K562 (cell line): ENCODE measurements around the gene CLDN20. TPM values are rescaled to one million over a fixed set of nuclear protein-coding genes. Genes with fewer than 3 reads are reported as not detected.
A peak's percentile ranks its signal among the peaks of the same experiment; 100 is the strongest.

ENCODE experiments used
- ATAC-seq: fragments of 200-7000 bp; cut with Tn5 transposase; 3 replicates; pipeline ENCODE4 v1.9.1; 2020; ENCODE audit warnings: moderate library complexity
- BruUV-seq: library from RNA; stranded (reverse); fragments of 400-500 nt; replicated peaks from 2 replicates; lab custom pipeline; 2021; lab: Mats Ljungman, UMichigan
- CTCF ChIA-PET: fragments of 300-600 bp; formaldehyde crosslinking; extraction: SDS; loops from one replicate; lab custom pipeline; 2021; ENCODE audit warnings: low intra/inter-chr PET ratio; lab: Yijun Ruan, JAX
- POLR2A ChIA-PET: fragments of 300-600, 350-650 bp; sonication (Branson Sonifier 250); formaldehyde crosslinking; extraction: SDS; loops from one replicate; lab custom pipeline; 2021; ENCODE audit warnings: antibody characterized with exemption, inconsistent platforms; lab: Yijun Ruan, JAX
- DNase-seq, 4 experiments: peaks; one replicate each; pipeline versions ENCODE4 v3.0.0 to v3.0.0-alpha.2; 2011 to 2018; ENCODE audit warnings: low spot score in 3 of 4, mixed read lengths in 3 of 4; ENCODE audit errors: extremely low read depth in 1 of 4
- FAIRE-seq: peaks from 2 replicates; lab custom pipeline; 2011; peaks lifted over from hg19 to GRCh38; lab: Jason Lieb, UNC
- H2AFZ ChIP-seq: 2 replicates; pipeline ENCODE4 v1.6.0; 2011; ENCODE audit warnings: low read depth, low read length, control low read depth, inconsistent platforms
- H3K27ac ChIP-seq: fragments of 200-600 bp; 3 replicates; pipeline ENCODE4 v1.8.0; 2011; ENCODE audit warnings: low read depth, mild to moderate bottlenecking, control low read depth, inconsistent platforms, low read length, moderate library complexity, mixed read lengths; ENCODE audit errors: extremely low read depth
- H3K27me3 ChIP-seq, 2 experiments: fragments of 300-600 bp in 1 of 2; 2 replicates in 1 of 2; 3 replicates in 1 of 2; pipeline versions ENCODE4 v1.6.0 to v1.8.0; 2011; ENCODE audit warnings: inconsistent platforms in 2 of 2, low read length in 2 of 2, mild to moderate bottlenecking in 1 of 2, mixed read lengths in 1 of 2, moderate library complexity in 1 of 2; ENCODE audit not compliant: control insufficient read depth in 2 of 2, insufficient read depth in 2 of 2
- H3K36me3 ChIP-seq: fragments of 300-600 bp; 3 replicates; pipeline ENCODE4 v1.8.0; 2011; ENCODE audit warnings: mild to moderate bottlenecking, low read length, inconsistent platforms; ENCODE audit not compliant: control insufficient read depth, insufficient read depth
- H3K4me1 ChIP-seq, 2 experiments: fragments of 200-600 bp in 1 of 2; replicated peaks in 1 of 2; 2 replicates in 1 of 2; 3 replicates in 1 of 2; pipeline versions ENCODE4 v1.5.1 to v1.8.0; 2011; ENCODE audit warnings: inconsistent platforms in 2 of 2, low read length in 2 of 2, mild to moderate bottlenecking in 1 of 2, mixed read lengths in 1 of 2, moderate library complexity in 1 of 2; ENCODE audit not compliant: control insufficient read depth in 2 of 2, insufficient read depth in 2 of 2
- H3K4me2 ChIP-seq: 2 replicates; pipeline ENCODE4 v1.6.1; 2011; ENCODE audit warnings: low read length, control low read depth, inconsistent platforms, mixed read lengths; ENCODE audit not compliant: insufficient read depth
- H3K4me3 ChIP-seq: fragments of 200-600 bp; sonication (generic), shearing (Covaris generic); 2 replicates; pipeline ENCODE4 v1.5.1; 2016; ENCODE audit warnings: control low read depth, inconsistent platforms
- H3K79me2 ChIP-seq: fragments of 200-600 bp; 3 replicates; pipeline ENCODE4 v1.8.0; 2011; ENCODE audit warnings: low read length, inconsistent platforms; ENCODE audit not compliant: control insufficient read depth, insufficient read depth
- H3K9ac ChIP-seq, 2 experiments: 2 replicates each; pipeline versions ENCODE4 v1.6.0 to v1.6.1; 2011; ENCODE audit warnings: low read depth in 2 of 2, low read length in 2 of 2, control low read depth in 1 of 2, inconsistent platforms in 1 of 2, mild to moderate bottlenecking in 1 of 2, mixed read lengths in 1 of 2; ENCODE audit not compliant: insufficient read depth in 1 of 2
- H3K9me1 ChIP-seq: one replicate; pipeline ENCODE4 v1.6.0; 2011; ENCODE audit warnings: inconsistent platforms, mild to moderate bottlenecking, low read length, moderate library complexity; ENCODE audit not compliant: control insufficient read depth, insufficient read depth
- H3K9me3 ChIP-seq: replicated peaks from 2 replicates; pipeline ENCODE4 v1.5.1; 2011; ENCODE audit warnings: low read depth, low read length, inconsistent platforms; ENCODE audit not compliant: control insufficient read depth, insufficient read depth
- H4K20me1 ChIP-seq: replicated peaks from 2 replicates; pipeline ENCODE4 v1.6.1; 2011; ENCODE audit warnings: low read length, inconsistent platforms, mixed read lengths; ENCODE audit not compliant: control insufficient read depth, insufficient read depth
- ARHGAP35 ChIP-seq: fragments of 450-650 bp; IDR thresholded peaks from 2 replicates; pipeline ENCODE4 v1.6.1; 2018; ENCODE audit not compliant: partially characterized antibody
- BRD9 ChIP-seq: fragments of 450-650 bp; IDR thresholded peaks from 2 replicates; pipeline ENCODE4 v1.6.1; 2018; ENCODE audit warnings: low read depth; ENCODE audit not compliant: partially characterized antibody
- CBFA2T3 ChIP-seq: fragments of 450-650 bp; IDR thresholded peaks from 2 replicates; pipeline ENCODE4 v1.6.1; 2017
- CC2D1A ChIP-seq: fragments of 450-650 bp; IDR thresholded peaks from 2 replicates; pipeline ENCODE4 v1.6.1; 2017; ENCODE audit warnings: mild to moderate bottlenecking
- DACH1 ChIP-seq: fragments of 450-650 bp; IDR thresholded peaks from 2 replicates; pipeline ENCODE4 v1.6.1; 2018; ENCODE audit not compliant: partially characterized antibody
- DPF2 ChIP-seq: fragments of 450-650 bp; IDR thresholded peaks from 2 replicates; pipeline ENCODE4 v1.6.1; 2016
- FOXM1 ChIP-seq, 2 experiments: fragments of 450-650 bp in 1 of 2; sonication (generic) in 1 of 2; formaldehyde crosslinking in 1 of 2; IDR thresholded peaks; 2 replicates each; pipeline versions ENCODE4 v1.6.1 to v1.9.0; 2017 to 2022; ENCODE audit warnings: low read depth in 2 of 2, mild to moderate bottlenecking in 2 of 2, missing genetic modification reagents in 1 of 2, moderate library complexity in 1 of 2
- HDAC8 ChIP-seq: fragments of 450-650 bp; IDR thresholded peaks from 2 replicates; pipeline ENCODE4 v1.6.1; 2016; ENCODE audit warnings: mild to moderate bottlenecking, missing genetic modification characterization, moderate library complexity, missing compliant biosample characterization
- MAFF ChIP-seq: IDR thresholded peaks from 2 replicates; pipeline ENCODE4 v1.6.1; 2012; ENCODE audit warnings: low read length, improper control_type of control experiment
- MEF2A ChIP-seq: IDR thresholded peaks from 2 replicates; pipeline ENCODE4 v1.6.1; 2011; ENCODE audit warnings: low read depth, mild to moderate bottlenecking, low read length, moderate library complexity; ENCODE audit not compliant: control insufficient read depth
- MEIS2 ChIP-seq: fragments of 450-650 bp; IDR thresholded peaks from 2 replicates; pipeline ENCODE4 v1.6.1; 2014; ENCODE audit warnings: mild to moderate bottlenecking; ENCODE audit not compliant: partially characterized antibody
- MLLT1 ChIP-seq, 2 experiments: fragments of 450-650 bp; IDR thresholded peaks; 2 replicates each; pipeline ENCODE4 v1.6.1; 2016
- NR2C1 ChIP-seq, 2 experiments: fragments of 450-650 bp; IDR thresholded peaks; 2 replicates each; pipeline ENCODE4 v1.6.1; 2017; ENCODE audit warnings: mild to moderate bottlenecking in 2 of 2, antibody characterized with exemption in 1 of 2, inconsistent platforms in 1 of 2, missing compliant biosample characterization in 1 of 2, missing genetic modification characterization in 1 of 2
- POLR2H ChIP-seq: IDR thresholded peaks from 2 replicates; pipeline ENCODE4 v1.6.1; 2016; ENCODE audit warnings: missing genetic modification characterization, low read depth, mild to moderate bottlenecking, control low read depth, missing compliant biosample characterization, moderate library complexity
- SMARCA5 ChIP-seq: fragments of 450-650 bp; IDR thresholded peaks from 2 replicates; pipeline ENCODE4 v1.6.1; 2016
- TEAD1 ChIP-seq, 2 experiments: fragments of 450-650 bp in 1 of 2; sonication (generic) in 1 of 2; formaldehyde crosslinking; IDR thresholded peaks; 2 replicates each; pipeline versions ENCODE4 v1.4.0 to v1.8.0; 2020 to 2022; ENCODE audit warnings: mild to moderate bottlenecking in 2 of 2, missing genetic modification reagents in 1 of 2
- ZNF512 ChIP-seq: IDR thresholded peaks from 2 replicates; pipeline ENCODE4 v1.6.1; 2016; ENCODE audit warnings: missing genetic modification characterization, missing compliant biosample characterization
- WGBS: fragments of 100-300 bp; shearing (Covaris generic); methylation state at CpG from one replicate; pipeline ENCODE4 v1.1.6; 2016; ENCODE audit warnings: low coverage, mixed read lengths; ENCODE audit not compliant: insufficient coverage; ENCODE audit errors: missing lambda C conversion rate; 5-methylcytosine and 5-hydroxymethylcytosine counted together
- in situ Hi-C: fragments of 300-500 bp; cut with MboI; formaldehyde crosslinking; loops from 4 replicates; pipeline ENCODE4 v1.15.0; 2018; ENCODE audit warnings: inconsistent platforms, mixed read lengths
- intact Hi-C: fragments of 100-400 bp; cut with micrococcal nuclease; formaldehyde crosslinking; loops from 2 replicates; pipeline ENCODE4 v1.14.2; 2022
- polyA plus RNA-seq, 8 experiments: library from polyadenylated mRNA; depleted of rRNA in 4 of 8; stranded (reverse) in 5 of 8; unstranded in 3 of 8; fragments of >200 nt; fragmentation: Nextera tagmentation in 2 of 8; fragmentation: Illumina TruSeq in 1 of 8; extraction: Ambion mirVana in 2 of 8; extraction: Trizol in 1 of 8; gene quantifications; 2 replicates each; pipeline versions ENCODE4 v1.2.1 to v1.2.3, GENCODE V29; 2011 to 2014; ENCODE audit warnings: inconsistent platforms in 1 of 8, missing spikeins in 1 of 8
- total RNA-seq, 7 experiments: library from RNA; depleted of rRNA in 6 of 7; stranded (reverse); fragments of >200 nt in 6 of 7; fragmentation: Illumina TruSeq in 2 of 7; extraction: Trizol in 2 of 7; gene quantifications; 2 replicates each; pipeline versions ENCODE4 v1.2.1 to v1.2.3, GENCODE V29; 2011 to 2021; ENCODE audit warnings: low replicate concordance in 1 of 7

The CLDN20 gene
- total and polyA plus RNA-seq, 9 of the 15 experiments (the other 6 are each of a cell fraction or from before 2014, with no cell fraction given): not detected

- under 1% methylated on average over 20 of the region's 20 CpGs for WGBS
- in situ Hi-C loops (loop anchor here (25.0 kb wide), 1 partner anchor 1872 kb away; no protein-coding TSS in a partner anchor), intact Hi-C loops (loop anchor here (5.0 to 10.0 kb wide), 2 partner anchors 638 to 1370 kb away; no protein-coding TSS in a partner anchor)
- H3K4me2 ChIP-seq: peak overlapping the region; percentile 94
- peaks cover 23% of the 10 kb centered on the region for H3K79me2 ChIP-seq
- DNase-seq: peak; percentile 43 to 86 (median 56)
- H3K36me3 ChIP-seq: peaks cover 29% of the 10 kb centered on the region
- H4K20me1 ChIP-seq: no peaks in the 10 kb centered on the region
- ChIA-PET POLR2A (interaction anchor here (0.8 to 1.5 kb wide), 6 partner anchors 8 to 110 kb away, joined by 3 to 6 read pairs (median 4); no protein-coding TSS in a partner anchor), CTCF (no interaction called here)
- H3K9ac ChIP-seq: peak overlapping the region; percentile 75 to 88
- peak overlapping the region; percentile 94 for H3K27ac ChIP-seq
- H3K4me3 ChIP-seq: peak overlapping the region; percentile 88
- H3K9me3 ChIP-seq: no peaks in the 10 kb centered on the region
- peak overlapping the region; percentile 98 for H2AFZ ChIP-seq
- FAIRE-seq: no peak
- no peaks in the 10 kb centered on the region for H3K9me1 ChIP-seq
- H3K4me1 ChIP-seq: peaks cover 4 to 7% of the 10 kb centered on the region in 2 experiments; a peak in 3 of 5 replicates
- ATAC-seq: peak; percentile 64
- no peaks in the 10 kb centered on the region for H3K27me3 ChIP-seq
- TSS peak; percentile 98 for BruUV-seq
- TF ChIP-seq FOXM1 (IDR thresholded peaks at IDR 0.05; ENCODE audit: low read depth) (peak; percentile 78), FOXM1 (CRISPR knock-in tag; IDR thresholded peaks at IDR 0.05; ENCODE audit: low read depth) (0 out of 2 replicates have a peak, but pooled peaks have one; percentile 15), CBFA2T3 (peak; percentile 30), TEAD1 (CRISPR knock-in tag; IDR thresholded peaks at IDR 0.05) (peak; percentile 23 to 70; a peak in 2 of 4 replicates), BRD9 (peak; percentile 87), NR2C1 (IDR thresholded peaks at IDR 0.05) (peak; percentile 39; the same call in 1 of the 2 replicates), NR2C1 (tag; IDR thresholded peaks at IDR 0.05) (0 out of 2 replicates have a peak, but pooled peaks have one; percentile 30), MAFF (no peak), DACH1 (peak; percentile 66), DPF2 (peak; percentile 50; the same call in 1 of the 2 replicates), ARHGAP35 (no peak), MEIS2 (peak; percentile 56), POLR2H (tag) (peak; percentile 86), MLLT1 (IDR thresholded peaks at IDR 0.05) (0 out of 4 replicates have a peak, but pooled peaks of 1 of the 2 experiments have one; percentile 17), ZNF512 (tag) (peak; percentile 50; the same call in 1 of the 2 replicates), CC2D1A (peak; percentile 84), MEF2A (no peak), HDAC8 (0 out of 2 replicates have a peak, but pooled peaks have one; percentile 21), SMARCA5 (peak; percentile 96)
These were observed 51.1 kb downstream of the CLDN20 start for GRCh38 chr6:155314773-155315515.
